ENCODE measurements around the gene KCTD5.

Gene KCTD5

GRCh38 chr16:2724088-2724676, 41.9 kb downstream of the KCTD5 start:
- DNase-seq (ENCODE audit: low read depth, low spot score), result no peak

- DNase-seq (ENCODE audit: low read depth, low spot score), result no peak
These were observed 42.6 kb downstream of the KCTD5 start for GRCh38 chr16:2724816-2725348.

GRCh38 chr16:2726923-2727322, 44.6 kb downstream of the KCTD5 start:
- no peak for DNase-seq (ENCODE audit: low read depth, low spot score)

- DNase-seq (ENCODE audit: low read depth, low spot score), result no peak
These were observed 45.7 kb downstream of the KCTD5 start for GRCh38 chr16:2728034-2728433.

- DNase-seq (ENCODE audit: low read depth, low spot score), result no peak
These were observed 52.7 kb downstream of the KCTD5 start for GRCh38 chr16:2734844-2735515.

- no peak for DNase-seq (ENCODE audit: low read depth, low spot score)
These were observed 54.3 kb downstream of the KCTD5 start for GRCh38 chr16:2736476-2737237.

GRCh38 chr16:2737238-2737605, 54.9 kb downstream of the KCTD5 start:
- DNase-seq (ENCODE audit: low read depth, low spot score), result no peak

- no peak for DNase-seq (ENCODE audit: low read depth, low spot score)
These were observed 55.6 kb downstream of the KCTD5 start for GRCh38 chr16:2737895-2738418.

- DNase-seq (ENCODE audit: low read depth, low spot score), result no peak
These were observed 56.3 kb downstream of the KCTD5 start for GRCh38 chr16:2738615-2739014.

- DNase-seq (ENCODE audit: low read depth, low spot score), result no peak
These were observed 57.5 kb downstream of the KCTD5 start for GRCh38 chr16:2739625-2740430.

GRCh38 chr16:2740476-2740875, 58.2 kb downstream of the KCTD5 start:
- no peak for DNase-seq (ENCODE audit: low read depth, low spot score)

- no peak for DNase-seq (ENCODE audit: low read depth, low spot score)
These were observed 58.8 kb downstream of the KCTD5 start for GRCh38 chr16:2741168-2741567.

- DNase-seq (ENCODE audit: low read depth, low spot score), result no peak
These were observed 60.1 kb downstream of the KCTD5 start for GRCh38 chr16:2742323-2743006.

GRCh38 chr16:2743007-2743810, 60.9 kb downstream of the KCTD5 start:
- no peak for DNase-seq (ENCODE audit: low read depth, low spot score)

GRCh38 chr16:2744711-2745110, 62.4 kb downstream of the KCTD5 start:
- DNase-seq (ENCODE audit: low read depth, low spot score), result no peak

- no peak for DNase-seq (ENCODE audit: low read depth, low spot score)
These were observed 63.0 kb downstream of the KCTD5 start for GRCh38 chr16:2745116-2745890.

GRCh38 chr16:2745961-2746360, 63.6 kb downstream of the KCTD5 start:
- DNase-seq (ENCODE audit: low read depth, low spot score), result no peak

- no peak for DNase-seq (ENCODE audit: low read depth, low spot score)
These were observed 66.6 kb downstream of the KCTD5 start for GRCh38 chr16:2748757-2749455.

GRCh38 chr16:2749476-2749875, 67.2 kb downstream of the KCTD5 start:
- DNase-seq (ENCODE audit: low read depth, low spot score), result no peak
